ENCODE measurements around the gene NUAK1. TPM values are rescaled to one million over a fixed set of nuclear protein-coding genes. Genes with fewer than 3 reads are reported as not detected.

NUAK1 gene
- total RNA-seq, 2 donors from 2014 or later = 5.3 to 9.1 TPM

- DNase-seq (no peak), ATAC-seq (no peak)
- no peak overlapping the region for H3K27ac ChIP-seq
- H3K27me3 ChIP-seq = no peaks in the 10 kb centered on the region
- intact Hi-C loops (cut with DNase I) = no loop called here
- H3K9me3 ChIP-seq = no peaks in the 10 kb centered on the region
- whole genome bisulfite sequencing, 2 donors = 80 to 92% methylated on average over 1 of the region's 1 CpG
- H3K4me3 ChIP-seq = no peak overlapping the region
- no peaks in the 10 kb centered on the region for H3K4me1 ChIP-seq
- no peaks in the 10 kb centered on the region for H3K36me3 ChIP-seq (replicated peaks in 1 of 2; ENCODE audit: insufficient read depth in 1 of 2, low read depth in 2 of 2)
- TF ChIP-seq POLR2A (IDR thresholded peaks at IDR 0.05) (no peak), CTCF (IDR thresholded peaks at IDR 0.05) (no peak)
These were observed 73.2 kb downstream of the NUAK1 start for GRCh38 chr12:106065506-106065905.

- no peak overlapping the region for H3K27ac ChIP-seq
- TF ChIP-seq POLR2A (IDR thresholded peaks at IDR 0.05) (no peak), CTCF (IDR thresholded peaks at IDR 0.05) (no peak)
- DNase-seq (no peak), ATAC-seq (no peak)
- intact Hi-C loops (cut with DNase I) = no loop called here
- no peaks in the 10 kb centered on the region for H3K4me1 ChIP-seq
- no peaks in the 10 kb centered on the region for H3K27me3 ChIP-seq
- H3K4me3 ChIP-seq = no peak overlapping the region
- WGBS, 2 donors = 84 to 93% methylated on average over 2 of the region's 2 CpGs
- no peaks in the 10 kb centered on the region for H3K36me3 ChIP-seq (replicated peaks in 1 of 2; ENCODE audit: insufficient read depth in 1 of 2, low read depth in 2 of 2)
- H3K9me3 ChIP-seq = no peaks in the 10 kb centered on the region
These were observed 74.1 kb downstream of the NUAK1 start for GRCh38 chr12:106064721-106065021.

DNA sequence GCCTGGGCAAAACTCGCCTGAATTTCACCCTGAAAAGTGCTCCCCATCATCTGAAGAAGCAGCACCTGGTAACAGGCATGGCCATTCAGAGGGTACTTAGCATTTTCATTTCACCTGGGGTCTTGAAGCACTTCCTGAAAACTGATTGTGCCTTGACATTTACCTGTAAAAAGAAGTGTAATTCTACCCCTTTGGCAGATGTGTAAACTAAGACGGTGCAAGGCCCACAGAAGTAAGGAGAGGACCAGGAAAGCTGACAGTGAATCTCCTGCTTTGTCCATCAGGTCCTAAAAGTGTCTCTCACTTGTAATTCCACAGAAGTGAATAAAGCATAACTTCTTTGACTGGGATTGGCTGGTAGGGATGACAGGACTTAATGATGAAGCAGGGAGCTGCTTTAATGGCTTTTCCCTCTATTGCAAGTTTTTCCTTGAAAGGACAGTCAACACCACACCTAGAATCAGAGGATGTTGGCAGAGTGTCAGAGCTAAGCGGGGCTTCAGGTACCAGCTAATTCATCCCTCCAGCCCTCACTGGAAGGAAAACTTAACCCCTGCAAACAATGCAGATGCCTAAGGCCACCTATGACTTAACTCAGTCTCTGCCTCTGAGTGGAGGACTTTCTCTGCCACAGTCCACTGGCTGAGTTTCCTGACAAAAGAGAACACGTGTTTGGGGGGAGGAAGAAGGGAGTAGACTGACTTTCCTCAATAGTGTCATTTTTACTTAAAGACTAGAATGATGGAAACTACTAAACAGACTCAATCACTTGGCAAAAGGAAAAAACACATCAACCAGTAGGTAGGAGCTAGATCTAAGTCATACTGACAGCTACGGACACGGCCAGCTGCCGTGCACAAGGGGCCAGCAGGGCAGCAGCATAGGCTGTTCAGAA lies 74.7 kb downstream of the NUAK1 start:
- Histone ChIP-seq H3K27me3 (no peaks in the 10 kb centered on the region), H3K4me1 (no peaks in the 10 kb centered on the region), H3K27ac (no peak overlapping the region), H3K9me3 (no peaks in the 10 kb centered on the region), H3K4me3 (no peak overlapping the region), H3K36me3 (replicated peaks in 1 of 2; ENCODE audit: insufficient read depth in 1 of 2, low read depth in 2 of 2) (no peaks in the 10 kb centered on the region)
- intact Hi-C loops (cut with DNase I) = no loop called here
- TF ChIP-seq POLR2A (IDR thresholded peaks at IDR 0.05) (no peak), CTCF (IDR thresholded peaks at IDR 0.05) (no peak)
- DNase-seq (no peak), ATAC-seq (no peak)
- 78 to 91% methylated on average over 7 of the region's 7 CpGs for WGBS, 2 donors

GRCh38 chr12:106062693-106063092 lies 76.1 kb downstream of the NUAK1 start:
- intact Hi-C loops (cut with DNase I) = no loop called here
- DNase-seq = no peak
- H3K4me3 ChIP-seq = no peak overlapping the region
- H3K4me1 ChIP-seq = no peaks in the 10 kb centered on the region
- TF ChIP-seq CTCF (IDR thresholded peaks at IDR 0.05) (no peak), POLR2A (IDR thresholded peaks at IDR 0.05) (no peak)
- H3K27ac ChIP-seq = no peak overlapping the region
- H3K27me3 ChIP-seq = no peaks in the 10 kb centered on the region
- H3K36me3 ChIP-seq (replicated peaks in 1 of 2; ENCODE audit: insufficient read depth in 1 of 2, low read depth in 2 of 2) = no peaks in the 10 kb centered on the region
- no peaks in the 10 kb centered on the region for H3K9me3 ChIP-seq
- ATAC-seq = no peak
- 77 to 78% methylated on average over 5 of the region's 5 CpGs for WGBS, 2 donors
